DMS153 (cell line): ENCODE data around the gene TUFT1.
"Not testable (repeated sequence)": the region's sequence is repeated elsewhere in the genome, so short reads cannot be mapped to it uniquely, and the experiment has no call there.

ENCODE experiments used
- DNase-seq: peaks from one replicate; lab custom pipeline; 2025; lab: John Stamatoyannopoulos, UW

TUFT1 gene

GRCh38 chr1:151618470-151618869, 78.4 kb downstream of the TUFT1 start:
- no peak for DNase-seq

DNA sequence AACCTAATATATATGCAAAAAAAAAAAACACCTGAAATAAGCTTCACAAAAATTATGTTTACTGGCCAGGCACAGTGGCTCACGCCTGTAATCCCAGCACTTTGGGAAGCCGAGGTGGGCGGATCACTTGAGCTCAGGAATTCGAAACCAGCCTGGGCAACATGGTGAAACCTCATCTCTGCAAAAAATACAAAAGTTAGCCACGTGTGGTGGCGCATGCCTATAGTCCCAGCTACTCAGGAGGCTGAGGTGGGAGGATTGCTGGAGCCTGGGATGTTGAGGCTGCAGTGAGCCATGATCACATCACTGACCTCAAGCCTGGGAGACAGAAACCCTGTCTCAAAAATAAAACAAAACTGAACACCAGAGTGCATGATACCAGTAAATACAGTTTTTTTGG, 78.9 kb downstream of the TUFT1 start:
- DNase-seq = not testable (repeated sequence)

DNA sequence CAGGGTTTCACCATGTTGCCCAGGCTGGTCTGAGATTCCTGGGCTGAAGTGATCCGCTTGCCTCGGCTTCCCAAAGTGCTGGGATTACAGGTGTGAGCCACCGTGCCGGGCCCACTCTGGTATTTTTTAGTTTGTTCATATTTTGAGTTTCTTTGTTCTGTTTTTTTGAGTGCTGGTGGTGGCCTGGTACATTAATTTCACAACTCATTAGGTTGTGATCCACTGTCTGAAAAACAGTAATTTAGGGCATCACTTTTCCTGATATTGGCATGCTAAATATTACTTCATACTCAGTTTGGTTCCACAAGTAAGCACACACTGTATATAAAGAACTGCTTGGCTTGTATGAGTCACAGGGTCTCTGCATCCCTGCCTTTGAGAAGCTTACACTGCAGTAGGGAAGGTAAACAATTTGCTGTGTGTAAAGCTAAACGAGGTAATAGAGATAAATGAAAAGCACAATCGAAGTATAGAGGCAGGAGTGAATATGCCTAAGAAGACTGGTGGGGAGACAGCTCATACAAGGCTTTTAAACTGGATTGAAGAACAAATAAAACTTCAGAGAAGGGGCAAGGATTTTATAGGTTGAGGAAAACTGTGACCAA, 79.5 kb downstream of the TUFT1 start:
- peak; percentile 26 for DNase-seq

GRCh38 chr1:151620286-151620685, 80.2 kb downstream of the TUFT1 start:
- DNase-seq = no peak

GRCh38 chr1:151621351-151621750, 81.2 kb downstream of the TUFT1 start:
- DNase-seq = no peak

GRCh38 chr1:151624783-151625182, 84.7 kb downstream of the TUFT1 start:
- no peak for DNase-seq

- no peak for DNase-seq
These were observed 86.7 kb downstream of the TUFT1 start for GRCh38 chr1:151626740-151627334.

- no peak for DNase-seq
These were observed 89.2 kb downstream of the TUFT1 start for GRCh38 chr1:151629278-151629677.
